ENCODE results near the gene ERGIC1.

GRCh38 chr5:172871536-172871935, 37.5 kb downstream of the ERGIC1 start:
- TF ChIP-seq CREB1 (IDR thresholded peaks at IDR 0.05) (no peak), USF2 (IDR thresholded peaks at IDR 0.05; ENCODE audit: low read length) (no peak), EZH2 (IDR thresholded peaks at IDR 0.05; ENCODE audit: low read depth, low read length, severe bottlenecking) (no peak), CEBPB (IDR thresholded peaks at IDR 0.05; ENCODE audit: low read depth, low read length) (no peak), CTCF (IDR thresholded peaks at IDR 0.05; ENCODE audit: control extremely low read depth in 1 of 3, insufficient read depth in 1 of 3, low read depth in 1 of 3, low read length in 3 of 3) (no peak), TAF1 (IDR thresholded peaks at IDR 0.05; ENCODE audit: low read depth, low read length) (no peak), RAD21 (IDR thresholded peaks at IDR 0.05 in 1 of 2, conservative IDR thresholded peaks at IDR 0.05 in 1 of 2; ENCODE audit: low read depth in 2 of 2, low read length in 2 of 2) (no peak)
